Panc1 (cell line): Measurements from ENCODE around the gene UFD1.

Source experiments
- CTCF ChIP-seq: fragments of 450-650 bp; IDR thresholded peaks from 2 replicates; pipeline ENCODE4 v1.5.1; 2017; ENCODE audit warnings: mild to moderate bottlenecking
- POLR2AphosphoS5 ChIP-seq: IDR thresholded peaks from 2 replicates; pipeline ENCODE4 v1.6.1; 2012; ENCODE audit warnings: mild to moderate bottlenecking, low read depth, low read length, moderate library complexity
- REST ChIP-seq, 2 experiments: IDR thresholded peaks; 2 replicates each; pipeline ENCODE4 v1.6.1; 2011 to 2012; ENCODE audit warnings: low read depth in 2 of 2, control low read depth in 1 of 2, low read length in 1 of 2, mild to moderate bottlenecking in 1 of 2, moderate library complexity in 1 of 2; ENCODE audit not compliant: insufficient read depth in 1 of 2
- SIN3A ChIP-seq: IDR thresholded peaks from 2 replicates; pipeline ENCODE4 v1.6.1; 2012; ENCODE audit warnings: low read depth, mild to moderate bottlenecking, low read length, moderate library complexity, borderline replicate concordance; ENCODE audit not compliant: insufficient read depth
- TCF7L2 ChIP-seq: IDR thresholded peaks from 2 replicates; pipeline ENCODE4 v1.6.1; 2011; ENCODE audit warnings: mild to moderate bottlenecking, low read depth, low read length, inconsistent platforms

- TF ChIP-seq CTCF (no peak), POLR2AphosphoS5 (no peak), TCF7L2 (no peak), REST (IDR thresholded peaks at IDR 0.05; ENCODE audit: insufficient read depth in 1 of 2, low read depth in 2 of 2, low read length in 1 of 2) (no peak), SIN3A (no peak)
Measured at GRCh38 chr22:19498154-19498865, 19.3 kb upstream of the UFD1 start.
